HepG2 (cell line): ENCODE results near the gene WDR49. TPM values are rescaled to one million over a fixed set of nuclear protein-coding genes. Genes with fewer than 3 reads are reported as not detected.

Experiments
- ATAC-seq: fragments of 200-7000 bp; cut with Tn5 transposase; 3 replicates; pipeline ENCODE4 v1.9.1; 2020; ENCODE audit warnings: mild to moderate bottlenecking, moderate library complexity
- BruUV-seq: library from RNA; stranded (reverse); fragments of 400-500 nt; replicated peaks from 2 replicates; lab custom pipeline; 2021; lab: Mats Ljungman, UMichigan
- CTCF ChIA-PET: fragments of 300-600 bp; formaldehyde crosslinking; extraction: SDS; loops from one replicate; lab custom pipeline; 2021; ENCODE audit warnings: low total read pairs, inconsistent platforms, low intra/inter-chr PET ratio; lab: Yijun Ruan, JAX
- POLR2A ChIA-PET: fragments of 350-600 bp; sonication (Branson Sonifier 250); formaldehyde crosslinking; loops from one replicate; lab custom pipeline; 2020; ENCODE audit warnings: antibody characterized with exemption, inconsistent platforms; lab: Yijun Ruan, JAX
- DNase-seq: peaks from one replicate; pipeline ENCODE4 v3.0.0-alpha.2; 2015; ENCODE audit warnings: low spot score
- FAIRE-seq: peaks from 3 replicates; lab custom pipeline; 2011; peaks lifted over from hg19 to GRCh38; lab: Jason Lieb, UNC
- H2AFZ ChIP-seq: one replicate; pipeline ENCODE4 v1.6.1; 2011; ENCODE audit warnings: low read length, inconsistent platforms
- H3K27ac ChIP-seq: fragments of 300-600 bp; 3 replicates; pipeline ENCODE4 v1.8.0; 2011; ENCODE audit warnings: mixed run types, mild to moderate bottlenecking, mixed read lengths, low read length, inconsistent platforms; ENCODE audit not compliant: insufficient read depth; ENCODE audit errors: extremely low read length
- H3K27me3 ChIP-seq, 2 experiments: fragments of 200-600 bp in 1 of 2; 2 replicates in 1 of 2; 3 replicates in 1 of 2; pipeline versions ENCODE4 v1.6.0 to v1.8.0; 2011; ENCODE audit warnings: low read length in 2 of 2, mild to moderate bottlenecking in 2 of 2, moderate library complexity in 2 of 2, inconsistent platforms in 1 of 2; ENCODE audit not compliant: insufficient read depth in 2 of 2, control insufficient read depth in 1 of 2
- H3K36me3 ChIP-seq, 2 experiments: fragments of 200-600 bp in 1 of 2; replicated peaks in 1 of 2; 2 replicates in 1 of 2; 3 replicates in 1 of 2; pipeline versions ENCODE4 v1.5.1 to v1.8.0; 2011; ENCODE audit warnings: low read length in 2 of 2, inconsistent platforms in 1 of 2; ENCODE audit not compliant: insufficient read depth in 2 of 2, control insufficient read depth in 1 of 2
- H3K4me1 ChIP-seq: 2 replicates; pipeline ENCODE4 v1.5.1; 2012; ENCODE audit warnings: low read length, inconsistent platforms; ENCODE audit not compliant: insufficient read depth
- H3K4me2 ChIP-seq: 2 replicates; pipeline ENCODE4 v1.6.0; 2011; ENCODE audit warnings: low read depth, low read length, inconsistent platforms
- H3K4me3 ChIP-seq, 3 experiments: fragments of 200-600 bp in 1 of 3; sonication (generic), shearing (Covaris generic) in 1 of 3; replicated peaks in 1 of 3; 2 replicates each; pipeline ENCODE4 v1.5.1; 2011 to 2016; ENCODE audit warnings: low read length in 3 of 3, inconsistent platforms in 2 of 3, low read depth in 2 of 3, mild to moderate bottlenecking in 2 of 3, control low read depth in 1 of 3, mixed read lengths in 1 of 3; ENCODE audit not compliant: insufficient read depth in 1 of 3
- H3K79me2 ChIP-seq: one replicate; pipeline ENCODE4 v1.6.1; 2011; ENCODE audit warnings: low read length, inconsistent platforms; ENCODE audit not compliant: insufficient read depth
- H3K9ac ChIP-seq: 2 replicates; pipeline ENCODE4 v1.6.0; 2011; ENCODE audit warnings: mild to moderate bottlenecking, low read depth, low read length, inconsistent platforms; ENCODE audit not compliant: insufficient read depth
- H3K9me3 ChIP-seq: 2 replicates; pipeline ENCODE4 v1.5.1; 2012; ENCODE audit warnings: mild to moderate bottlenecking, low read length
- H4K20me1 ChIP-seq: 2 replicates; pipeline ENCODE4 v1.6.0; 2011; ENCODE audit warnings: inconsistent platforms, mild to moderate bottlenecking, low read length, moderate library complexity; ENCODE audit not compliant: insufficient read depth
- IKZF4 ChIP-seq: sonication (generic); formaldehyde crosslinking; IDR thresholded peaks from 2 replicates; pipeline ENCODE4 v1.5.1; 2020; ENCODE audit warnings: borderline replicate concordance, mild to moderate bottlenecking, low read depth, missing genetic modification reagents; ENCODE audit errors: not compliant biosample characterization
- MEF2D ChIP-seq: sonication (generic); formaldehyde crosslinking; IDR thresholded peaks from 2 replicates; pipeline ENCODE4 v1.5.1; 2020; ENCODE audit warnings: mild to moderate bottlenecking, missing genetic modification reagents
- NFATC3 ChIP-seq: sonication (generic); formaldehyde crosslinking; IDR thresholded peaks from 2 replicates; pipeline ENCODE4 v1.5.1; 2020; ENCODE audit warnings: mild to moderate bottlenecking, missing genetic modification reagents
- POLR2A ChIP-seq, 2 experiments: IDR thresholded peaks; 2 replicates each; pipeline ENCODE4 v1.6.1; 2011; ENCODE audit warnings: low read depth in 2 of 2, low read length in 2 of 2, mild to moderate bottlenecking in 1 of 2, moderate library complexity in 1 of 2; ENCODE audit not compliant: insufficient read depth in 1 of 2
- SIN3B ChIP-seq: fragments of 150-350 bp; IDR thresholded peaks from 2 replicates; pipeline ENCODE4 v1.6.1; 2014; ENCODE audit warnings: low read length
- SMC3 ChIP-seq: IDR thresholded peaks from 2 replicates; pipeline ENCODE4 v1.6.1; 2011; ENCODE audit warnings: low read length, improper control_type of control experiment
- SRSF9 ChIP-seq: fragments of 200-400 bp; formaldehyde crosslinking; IDR thresholded peaks from 2 replicates; pipeline ENCODE4 v1.6.1; 2018; ENCODE audit warnings: borderline replicate concordance, mild to moderate bottlenecking, low read depth, low read length; ENCODE audit not compliant: insufficient read depth, poor library complexity, severe bottlenecking
- ZNF260 ChIP-seq: sonication (generic); formaldehyde crosslinking; IDR thresholded peaks from 2 replicates; pipeline ENCODE4 v1.4.0; 2020; ENCODE audit warnings: missing genetic modification reagents, low read depth, mild to moderate bottlenecking, borderline replicate concordance
- ZNF777 ChIP-seq: sonication (generic); formaldehyde crosslinking; IDR thresholded peaks from 2 replicates; pipeline ENCODE4 v1.4.0; 2020; ENCODE audit warnings: missing genetic modification reagents
- ZNF790 ChIP-seq: sonication (generic); formaldehyde crosslinking; IDR thresholded peaks from 2 replicates; pipeline ENCODE4 v1.8.0; 2022; ENCODE audit warnings: missing genetic modification reagents, mild to moderate bottlenecking, borderline replicate concordance
- WGBS: methylation state at CpG from one replicate; pipeline ENCODE4 v1.1.6; 2017; ENCODE audit warnings: low lambda C conversion rate; 5-methylcytosine and 5-hydroxymethylcytosine counted together
- in situ Hi-C: cut with HindIII; loops from 2 replicates; pipeline ENCODE4 v1.10.0; 2017; ENCODE audit warnings: low pct_unique_long_range_greater_than_20kb; ENCODE audit not compliant: extremely low pct_ligation_motif_present
- intact Hi-C: fragments of 100-400 bp; cut with micrococcal nuclease; formaldehyde crosslinking; loops from one replicate; pipeline ENCODE4 v1.10.0; 2022; ENCODE audit not compliant: unreplicated experiment
- polyA plus RNA-seq, 8 experiments: library from polyadenylated mRNA; depleted of rRNA in 3 of 8; stranded (reverse) in 7 of 8; unstranded in 1 of 8; fragments of >200 nt; fragmentation: Illumina TruSeq in 4 of 8; extraction: Trizol in 4 of 8; gene quantifications; 2 replicates each; pipeline versions ENCODE4 v1.2.1 to v1.2.3, GENCODE V29; 2011 to 2016; ENCODE audit warnings: low read depth in 4 of 8, missing spikeins in 1 of 8, mixed read lengths in 1 of 8; ENCODE audit not compliant: insufficient read depth in 1 of 8
- total RNA-seq, 5 experiments: library from RNA; depleted of rRNA; stranded (reverse); fragments of >200 nt; fragmentation: Illumina TruSeq; extraction: Trizol; gene quantifications; 2 replicates each; pipeline ENCODE4 v1.2.3, GENCODE V29; 2016; ENCODE audit warnings: low read depth in 1 of 5
- TF ChIP-seq, protein P1 (sequence below): IDR thresholded peaks from 2 replicates; pipeline ENCODE4 v1.6.1; 2016
- TF ChIP-seq, protein P2 (sequence below): IDR thresholded peaks from 2 replicates; pipeline ENCODE4 v1.6.1; 2016; ENCODE audit warnings: control low read depth
- TF ChIP-seq, protein P3 (sequence below): sonication (generic); formaldehyde crosslinking; IDR thresholded peaks from 2 replicates; pipeline ENCODE4 v1.4.0; 2020; ENCODE audit warnings: missing genetic modification reagents, borderline replicate concordance

The WDR49 gene
- total and polyA plus RNA-seq, 2 of the 13 experiments (the other 11 are each of a cell fraction or from before 2014, with no cell fraction given) = 0.04 TPM; not detected in 1

DNA sequence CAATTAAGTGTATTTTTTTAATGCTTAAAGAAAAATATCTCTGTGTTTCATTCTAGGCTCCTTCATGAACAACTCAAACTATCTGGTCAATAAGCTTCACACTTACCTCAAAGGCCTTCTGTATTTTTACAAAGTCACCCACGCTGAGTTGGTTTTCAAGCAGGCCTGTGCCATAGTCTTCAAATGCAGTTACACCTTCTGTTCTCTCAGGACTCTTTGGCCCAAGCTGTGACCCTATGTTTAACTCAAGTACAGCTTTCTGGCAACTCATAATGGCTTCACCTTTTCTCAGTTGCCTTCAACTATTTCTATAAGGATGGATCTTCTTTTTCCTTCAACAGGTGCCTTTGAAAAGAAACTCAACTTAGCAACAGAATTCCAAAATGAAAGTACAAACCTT, 587 bp downstream of the WDR49 start:
- in situ Hi-C loops = no loop called here
- WGBS = 69% methylated on average over 1 of the region's 1 CpG
- Histone ChIP-seq H3K9me3 (no peaks in the 10 kb centered on the region), H3K27me3 (no peaks in the 10 kb centered on the region), H3K27ac (no peak overlapping the region), H3K4me2 (no peak overlapping the region), H3K4me3 (no peak overlapping the region), H3K9ac (no peak overlapping the region), H4K20me1 (no peaks in the 10 kb centered on the region), H3K36me3 (no peaks in the 10 kb centered on the region), H3K4me1 (no peaks in the 10 kb centered on the region), H2AFZ (no peak overlapping the region), H3K79me2 (no peaks in the 10 kb centered on the region)
- DNase-seq (no peak), ATAC-seq (no peak), FAIRE-seq (no peak)
- POLR2A ChIA-PET = no interaction called here
- TF ChIP-seq SIN3B (no peak), MEF2D (CRISPR knock-in tag) (no peak), SRSF9 (no peak), ZNF790 (CRISPR knock-in tag) (no peak), NFATC3 (CRISPR knock-in tag) (no peak), ZNF260 (CRISPR knock-in tag) (no peak)
- TF ChIP-seq, protein P1, sequence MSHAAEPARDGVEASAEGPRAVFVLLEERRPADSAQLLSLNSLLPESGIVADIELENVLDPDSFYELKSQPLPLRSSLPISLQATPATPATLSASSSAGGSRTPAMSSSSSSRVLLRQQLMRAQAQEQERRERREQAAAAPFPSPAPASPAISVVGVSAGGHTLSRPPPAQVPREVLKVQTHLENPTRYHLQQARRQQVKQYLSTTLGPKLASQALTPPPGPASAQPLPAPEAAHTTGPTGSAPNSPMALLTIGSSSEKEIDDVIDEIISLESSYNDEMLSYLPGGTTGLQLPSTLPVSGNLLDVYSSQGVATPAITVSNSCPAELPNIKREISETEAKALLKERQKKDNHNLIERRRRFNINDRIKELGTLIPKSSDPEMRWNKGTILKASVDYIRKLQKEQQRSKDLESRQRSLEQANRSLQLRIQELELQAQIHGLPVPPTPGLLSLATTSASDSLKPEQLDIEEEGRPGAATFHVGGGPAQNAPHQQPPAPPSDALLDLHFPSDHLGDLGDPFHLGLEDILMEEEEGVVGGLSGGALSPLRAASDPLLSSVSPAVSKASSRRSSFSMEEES (CRISPR knock-in tag) = no peak
- intact Hi-C loops = no loop called here
- no TSS peak for BruUV-seq
- CTCF ChIA-PET = no interaction called here

DNA sequence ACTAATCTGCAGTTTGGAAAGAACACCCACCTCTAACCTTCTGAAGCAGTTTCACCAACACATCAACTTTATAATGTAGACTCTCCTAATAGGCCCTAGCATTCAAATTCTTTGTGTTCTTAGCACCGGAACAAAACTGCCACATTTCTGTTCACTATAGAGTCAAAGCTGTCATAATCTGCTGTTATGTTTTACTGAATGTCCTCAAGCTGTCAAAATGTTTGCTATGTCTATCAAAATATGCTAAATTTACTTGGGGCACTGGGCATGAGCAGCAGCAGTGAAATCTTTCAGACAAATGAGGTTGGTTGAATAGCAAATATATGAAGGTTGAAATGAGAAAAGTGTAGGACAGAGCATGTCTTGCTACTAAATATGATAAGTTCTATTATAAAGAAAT, 1.9 kb downstream of the WDR49 start:
- BruUV-seq = no TSS peak
- TF ChIP-seq IKZF4 (CRISPR knock-in tag) (no peak), POLR2A (IDR thresholded peaks at IDR 0.05; ENCODE audit: insufficient read depth in 1 of 2, low read depth in 2 of 2, low read length in 2 of 2) (no peak), ZNF777 (CRISPR knock-in tag) (no peak), SMC3 (no peak)
- TF ChIP-seq, protein P2, sequence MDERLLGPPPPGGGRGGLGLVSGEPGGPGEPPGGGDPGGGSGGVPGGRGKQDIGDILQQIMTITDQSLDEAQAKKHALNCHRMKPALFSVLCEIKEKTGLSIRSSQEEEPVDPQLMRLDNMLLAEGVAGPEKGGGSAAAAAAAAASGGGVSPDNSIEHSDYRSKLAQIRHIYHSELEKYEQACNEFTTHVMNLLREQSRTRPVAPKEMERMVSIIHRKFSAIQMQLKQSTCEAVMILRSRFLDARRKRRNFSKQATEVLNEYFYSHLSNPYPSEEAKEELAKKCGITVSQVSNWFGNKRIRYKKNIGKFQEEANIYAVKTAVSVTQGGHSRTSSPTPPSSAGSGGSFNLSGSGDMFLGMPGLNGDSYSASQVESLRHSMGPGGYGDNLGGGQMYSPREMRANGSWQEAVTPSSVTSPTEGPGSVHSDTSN (CRISPR knock-in tag) = no peak
- TF ChIP-seq, protein P3, sequence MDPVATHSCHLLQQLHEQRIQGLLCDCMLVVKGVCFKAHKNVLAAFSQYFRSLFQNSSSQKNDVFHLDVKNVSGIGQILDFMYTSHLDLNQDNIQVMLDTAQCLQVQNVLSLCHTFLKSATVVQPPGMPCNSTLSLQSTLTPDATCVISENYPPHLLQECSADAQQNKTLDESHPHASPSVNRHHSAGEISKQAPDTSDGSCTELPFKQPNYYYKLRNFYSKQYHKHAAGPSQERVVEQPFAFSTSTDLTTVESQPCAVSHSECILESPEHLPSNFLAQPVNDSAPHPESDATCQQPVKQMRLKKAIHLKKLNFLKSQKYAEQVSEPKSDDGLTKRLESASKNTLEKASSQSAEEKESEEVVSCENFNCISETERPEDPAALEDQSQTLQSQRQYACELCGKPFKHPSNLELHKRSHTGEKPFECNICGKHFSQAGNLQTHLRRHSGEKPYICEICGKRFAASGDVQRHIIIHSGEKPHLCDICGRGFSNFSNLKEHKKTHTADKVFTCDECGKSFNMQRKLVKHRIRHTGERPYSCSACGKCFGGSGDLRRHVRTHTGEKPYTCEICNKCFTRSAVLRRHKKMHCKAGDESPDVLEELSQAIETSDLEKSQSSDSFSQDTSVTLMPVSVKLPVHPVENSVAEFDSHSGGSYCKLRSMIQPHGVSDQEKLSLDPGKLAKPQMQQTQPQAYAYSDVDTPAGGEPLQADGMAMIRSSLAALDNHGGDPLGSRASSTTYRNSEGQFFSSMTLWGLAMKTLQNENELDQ (CRISPR knock-in tag) = no peak

More for the DNA sequence above, 1.9 kb downstream of the WDR49 start:
- Histone ChIP-seq H2AFZ (no peak overlapping the region), H3K4me1 (no peaks in the 10 kb centered on the region), H3K79me2 (no peaks in the 10 kb centered on the region), H3K36me3 (no peaks in the 10 kb centered on the region), H4K20me1 (no peaks in the 10 kb centered on the region), H3K4me2 (no peak overlapping the region), H3K4me3 (no peak overlapping the region), H3K9ac (no peak overlapping the region), H3K27me3 (no peaks in the 10 kb centered on the region), H3K27ac (no peak overlapping the region), H3K9me3 (no peaks in the 10 kb centered on the region)
- 29% methylated on average over 1 of the region's 1 CpG for WGBS
- ChIA-PET POLR2A (no interaction called here), CTCF (no interaction called here)
- no peak for FAIRE-seq
- DNase-seq = no peak
- in situ Hi-C loops (no loop called here), intact Hi-C loops (no loop called here)
- ATAC-seq = no peak
